Lower leg skin (tissue), 3 donors: ENCODE measurements around the gene DESI1.

Experiments
- CTCF ChIP-seq, 3 donors: fragments of 450-650 bp; IDR thresholded peaks; one replicate each; pipeline ENCODE4 v1.5.1; 2016; ENCODE audit warnings: antibody characterized with exemption in 3 of 3, mild to moderate bottlenecking in 3 of 3, moderate library complexity in 2 of 3
- POLR2A ChIP-seq, 2 donors: fragments of 450-650 bp; IDR thresholded peaks; one replicate each; pipeline ENCODE4 v1.6.1; 2016 to 2017; ENCODE audit warnings: antibody characterized with exemption in 2 of 2, mild to moderate bottlenecking in 1 of 2, moderate library complexity in 1 of 2

GRCh38 chr22:41567512-41567768 lies 53.4 kb downstream of the DESI1 start:
- TF ChIP-seq POLR2A (IDR thresholded peaks at IDR 0.05) = no peak
- no peak for TF ChIP-seq CTCF (IDR thresholded peaks at IDR 0.05)
